SU-DHL-6 (cell line): ENCODE results near the gene G3BP1.

Source experiments
- H2AFZ ChIP-seq: fragments of 200-600 bp; sonication (generic); 2 replicates; pipeline ENCODE4 v1.6.1; 2014; ENCODE audit warnings: low read depth, mild to moderate bottlenecking, moderate library complexity, mixed read lengths, antibody characterized with exemption, low read length; ENCODE audit not compliant: severe bottlenecking
- H3F3A ChIP-seq: fragments of 200-600 bp; shearing (Covaris generic); 2 replicates; pipeline ENCODE4 v1.6.0; 2016; ENCODE audit warnings: antibody characterized with exemption, mild to moderate bottlenecking; ENCODE audit not compliant: insufficient read depth
- H3K27ac ChIP-seq: fragments of 200-600 bp; sonication (generic); 2 replicates; pipeline ENCODE4 v1.5.1; 2016; ENCODE audit warnings: low read depth, mild to moderate bottlenecking, low read length, moderate library complexity, mixed read lengths
- H3K27me3 ChIP-seq: fragments of 200-600 bp; sonication (generic), shearing (Covaris generic); 2 replicates; pipeline ENCODE4 v1.6.0; 2014; ENCODE audit warnings: mild to moderate bottlenecking, low read length
- H3K36me3 ChIP-seq: fragments of 200-600 bp; sonication (generic); 2 replicates; pipeline ENCODE4 v1.6.1; 2014; ENCODE audit warnings: mild to moderate bottlenecking, low read length, mixed read lengths
- H3K4me2 ChIP-seq: fragments of 300-600, 200-600 bp; shearing (Covaris generic), sonication (generic); 2 replicates; pipeline ENCODE4 v1.6.0; 2014; ENCODE audit warnings: low read length, low read depth, mild to moderate bottlenecking; ENCODE audit not compliant: poor library complexity, severe bottlenecking
- H3K4me3 ChIP-seq: fragments of 200-600 bp; sonication (generic); 2 replicates; pipeline ENCODE4 v1.5.1; 2014; ENCODE audit warnings: antibody characterized with exemption, low read length, mild to moderate bottlenecking, mixed read lengths; ENCODE audit not compliant: insufficient read depth, poor library complexity, severe bottlenecking
- H3K79me2 ChIP-seq: fragments of 200-600 bp; sonication (generic); 2 replicates; pipeline ENCODE4 v1.6.1; 2014; ENCODE audit warnings: mild to moderate bottlenecking, low read length, moderate library complexity; ENCODE audit not compliant: insufficient read depth
- H3K9ac ChIP-seq: fragments of 200-600 bp; sonication (generic); 2 replicates; pipeline ENCODE4 v1.7.0; 2014; ENCODE audit warnings: mild to moderate bottlenecking, low read length
- H3K9me2 ChIP-seq: fragments of 200-600 bp; sonication (generic); replicated peaks from 2 replicates; pipeline ENCODE4 v1.6.1; 2014; ENCODE audit warnings: low read length; ENCODE audit not compliant: insufficient read depth
- H3K9me3 ChIP-seq: fragments of 200-600 bp; sonication (generic); 2 replicates; pipeline ENCODE4 v1.6.1; 2014; ENCODE audit warnings: low read length, mixed read lengths; ENCODE audit not compliant: insufficient read depth
- H4K20me1 ChIP-seq: fragments of 200-600 bp; sonication (generic); 2 replicates; pipeline ENCODE4 v1.6.1; 2014; ENCODE audit warnings: low read depth, mild to moderate bottlenecking, antibody characterized with exemption, low read length, moderate library complexity, mixed read lengths
- CTCF ChIP-seq: fragments of 200-600 bp; sonication (generic); IDR thresholded peaks from one replicate; pipeline ENCODE4 v1.5.1; 2017; ENCODE audit warnings: antibody characterized with exemption, mild to moderate bottlenecking, low read length, moderate library complexity; ENCODE audit not compliant: insufficient read depth, poor library complexity, severe bottlenecking
- EZH2phosphoT487 ChIP-seq: fragments of 200-600 bp; sonication (generic), shearing (Covaris generic); conservative IDR thresholded peaks from 2 replicates; pipeline ENCODE4 v1.6.1; 2018; ENCODE audit warnings: mild to moderate bottlenecking, antibody characterized with exemption, low read length, moderate library complexity, mixed read lengths

Gene G3BP1

GRCh38 chr5:151730381-151730780, 41.4 kb upstream of the G3BP1 start:
- Histone ChIP-seq H3K27ac (no peak overlapping the region), H3K9me3 (no peaks in the 10 kb centered on the region)

GRCh38 chr5:151733358-151734063, 38.2 kb upstream of the G3BP1 start:
- H3K9me3 ChIP-seq, result no peaks in the 10 kb centered on the region
- no peaks in the 10 kb centered on the region for H3K79me2 ChIP-seq
- TF ChIP-seq CTCF (no peak), EZH2phosphoT487 (no peak)
- no peak overlapping the region for H3K4me2 ChIP-seq
- no peaks in the 10 kb centered on the region for H3K27me3 ChIP-seq
- H4K20me1 ChIP-seq, result no peaks in the 10 kb centered on the region
- H3K36me3 ChIP-seq, result no peaks in the 10 kb centered on the region
- H3F3A ChIP-seq, result no peaks in the 10 kb centered on the region
- H3K9me2 ChIP-seq, result no peaks in the 10 kb centered on the region
- no peak overlapping the region for H3K9ac ChIP-seq
- no peak overlapping the region for H3K4me3 ChIP-seq
- no peak overlapping the region for H3K27ac ChIP-seq
- H2AFZ ChIP-seq, result no peak overlapping the region

More at GRCh38 chr5:151730381-151730780, 41.4 kb upstream of the G3BP1 start:
- Histone ChIP-seq H3K4me2 (no peak overlapping the region), H4K20me1 (no peaks in the 10 kb centered on the region), H3K79me2 (no peaks in the 10 kb centered on the region), H3K9me2 (no peaks in the 10 kb centered on the region), H3K36me3 (no peaks in the 10 kb centered on the region), H3K4me3 (no peak overlapping the region), H3F3A (no peaks in the 10 kb centered on the region), H3K27me3 (no peaks in the 10 kb centered on the region), H2AFZ (no peak overlapping the region), H3K9ac (no peak overlapping the region)
- TF ChIP-seq CTCF (no peak), EZH2phosphoT487 (no peak)

- no peak overlapping the region for H3K9ac ChIP-seq
- H3K9me3 ChIP-seq, result no peaks in the 10 kb centered on the region
- no peaks in the 10 kb centered on the region for H3K79me2 ChIP-seq
- no peak overlapping the region for H3K4me3 ChIP-seq
- TF ChIP-seq CTCF, result no peak
- no peak for TF ChIP-seq EZH2phosphoT487
- H3F3A ChIP-seq, result no peaks in the 10 kb centered on the region
- H2AFZ ChIP-seq, result no peak overlapping the region
- H3K27me3 ChIP-seq, result no peaks in the 10 kb centered on the region
- H3K27ac ChIP-seq, result no peak overlapping the region
- H3K9me2 ChIP-seq, result no peaks in the 10 kb centered on the region
- no peaks in the 10 kb centered on the region for H4K20me1 ChIP-seq
- H3K36me3 ChIP-seq, result no peaks in the 10 kb centered on the region
- H3K4me2 ChIP-seq, result no peak overlapping the region
Observed at GRCh38 chr5:151734064-151734408, 37.7 kb upstream of the G3BP1 start.
